Muscle layer of colon (tissue), 2 donors: ENCODE results near the gene POLD1.

ENCODE experiments used
- H3K27ac ChIP-seq: one replicate; pipeline ENCODE4 v1.7.0; 2013; ENCODE audit warnings: low read depth, mild to moderate bottlenecking, low read length, moderate library complexity
- H3K27me3 ChIP-seq, 2 donors: one replicate each; pipeline ENCODE4 v1.7.0; 2013; ENCODE audit warnings: low read length in 2 of 2, mild to moderate bottlenecking in 2 of 2; ENCODE audit not compliant: insufficient read depth in 2 of 2, control insufficient read depth in 1 of 2
- H3K36me3 ChIP-seq: one replicate; pipeline ENCODE4 v1.7.0; 2013; ENCODE audit warnings: mild to moderate bottlenecking, low read length; ENCODE audit not compliant: insufficient read depth
- H3K4me1 ChIP-seq: one replicate; pipeline ENCODE4 v1.7.0; 2013; ENCODE audit warnings: mild to moderate bottlenecking, low read length; ENCODE audit not compliant: insufficient read depth
- H3K4me3 ChIP-seq, 2 donors: one replicate each; pipeline ENCODE4 v1.7.0; 2013; ENCODE audit warnings: low read length in 2 of 2, low read depth in 1 of 2, mild to moderate bottlenecking in 1 of 2, moderate library complexity in 1 of 2
- H3K9ac ChIP-seq: one replicate; pipeline ENCODE4 v1.7.0; 2013; ENCODE audit warnings: low read length
- H3K9me3 ChIP-seq: one replicate; pipeline ENCODE4 v1.7.0; 2013; ENCODE audit warnings: mild to moderate bottlenecking, low read length
- donor health status: abdominal sarcoma.
- donor health status: Adenocarcinoma of cecum.

POLD1 gene

DNA sequence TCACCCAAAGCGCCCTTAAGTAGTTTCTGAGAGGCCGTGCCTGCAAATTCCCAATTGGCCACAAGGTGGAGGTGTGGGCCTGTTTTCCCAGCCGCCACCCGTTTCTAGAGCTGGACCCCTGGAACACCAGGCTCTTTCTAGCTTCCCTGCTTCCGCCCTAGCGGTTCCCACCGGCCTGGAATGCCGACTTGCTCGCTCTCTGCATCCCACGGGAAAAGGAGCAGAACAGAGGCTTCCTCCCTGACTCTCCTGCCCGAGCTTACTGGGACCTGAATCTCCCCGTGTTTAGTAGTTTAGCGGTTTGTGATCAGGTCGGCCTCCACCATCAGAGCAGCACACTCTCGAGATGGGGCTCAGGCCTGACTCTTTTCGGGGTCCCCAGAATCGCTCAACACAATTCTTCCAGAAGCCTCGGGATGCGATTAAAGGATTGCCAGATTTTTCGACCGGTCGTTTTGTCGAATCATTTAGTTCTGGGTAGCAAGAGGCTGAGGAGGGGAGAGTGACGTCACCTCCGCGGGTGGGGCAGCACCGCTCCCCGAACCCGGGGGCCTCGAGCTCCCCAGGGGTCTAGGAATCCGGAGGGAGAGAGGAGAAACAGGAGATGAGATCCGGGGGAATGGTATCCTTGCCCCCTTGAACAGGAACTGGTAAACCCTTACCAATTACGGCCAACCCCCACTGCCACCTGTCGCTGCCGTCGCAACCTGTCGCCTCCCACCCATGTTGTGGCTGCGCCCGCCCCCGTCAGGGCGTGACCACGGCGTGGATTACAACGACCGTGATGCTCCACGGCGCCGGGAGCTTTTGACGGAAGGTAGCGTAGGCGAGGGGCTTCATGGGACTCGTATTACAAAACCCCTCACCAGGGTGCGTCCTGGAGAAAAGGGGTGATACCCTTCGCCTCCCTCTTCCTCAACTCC, 26.7 kb upstream of the POLD1 start:
- Histone ChIP-seq H3K9ac (peak overlapping the region; percentile 77), H3K36me3 (no peaks in the 10 kb centered on the region), H3K9me3 (no peaks in the 10 kb centered on the region), H3K27me3 (peaks cover 0 to 3% of the 10 kb centered on the region in 2 donors), H3K4me1 (no peaks in the 10 kb centered on the region), H3K4me3 (peak overlapping the region; percentile 48 to 61), H3K27ac (peak overlapping the region; percentile 70)

DNA sequence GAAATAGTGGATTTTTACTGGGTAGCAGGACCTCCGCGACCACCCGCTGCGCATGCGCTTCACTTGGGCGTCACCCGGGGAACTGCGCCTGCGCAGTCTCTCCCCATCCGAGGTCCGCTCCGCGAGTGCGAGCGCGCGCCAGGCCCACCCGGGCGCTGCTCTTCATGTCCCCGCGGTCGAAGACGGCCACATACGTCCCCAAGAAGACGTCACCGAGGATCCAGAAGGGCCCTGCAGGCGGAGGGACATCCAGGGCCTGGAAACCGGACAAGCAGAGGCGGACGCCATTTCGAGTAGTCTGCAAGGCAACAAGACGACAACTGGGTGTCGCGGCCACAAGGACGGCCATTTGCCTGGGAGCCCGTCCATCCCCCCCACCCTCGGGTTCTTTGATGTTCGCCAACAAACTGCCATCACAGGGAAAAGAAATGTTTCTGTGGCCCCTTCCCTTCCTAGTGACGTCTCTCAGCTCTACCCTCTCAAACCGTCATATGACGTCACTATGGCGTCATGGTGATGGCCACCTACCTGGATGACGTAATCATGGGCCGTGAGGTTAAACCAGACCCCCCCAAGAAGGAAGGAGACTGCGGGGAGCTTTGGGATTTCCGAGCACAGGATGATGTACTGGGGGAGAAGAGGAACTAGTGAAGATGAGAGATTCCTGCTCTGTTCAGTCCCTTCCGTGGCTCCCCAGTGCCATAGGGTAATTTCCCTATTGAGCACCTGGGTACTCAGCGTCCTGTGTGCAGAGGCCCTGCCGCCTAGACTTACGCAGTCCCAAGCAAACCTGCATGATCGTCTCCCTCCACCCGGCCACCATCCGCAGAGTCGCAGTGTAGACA, 25.4 kb upstream of the POLD1 start:
- Histone ChIP-seq H3K9me3 (no peaks in the 10 kb centered on the region), H3K27me3 (peaks cover 0 to 3% of the 10 kb centered on the region in 2 donors), H3K36me3 (no peaks in the 10 kb centered on the region), H3K9ac (no peak overlapping the region), H3K4me1 (no peaks in the 10 kb centered on the region), H3K4me3 (peak overlapping the region; percentile 47 to 61), H3K27ac (peak overlapping the region; percentile 42)

DNA sequence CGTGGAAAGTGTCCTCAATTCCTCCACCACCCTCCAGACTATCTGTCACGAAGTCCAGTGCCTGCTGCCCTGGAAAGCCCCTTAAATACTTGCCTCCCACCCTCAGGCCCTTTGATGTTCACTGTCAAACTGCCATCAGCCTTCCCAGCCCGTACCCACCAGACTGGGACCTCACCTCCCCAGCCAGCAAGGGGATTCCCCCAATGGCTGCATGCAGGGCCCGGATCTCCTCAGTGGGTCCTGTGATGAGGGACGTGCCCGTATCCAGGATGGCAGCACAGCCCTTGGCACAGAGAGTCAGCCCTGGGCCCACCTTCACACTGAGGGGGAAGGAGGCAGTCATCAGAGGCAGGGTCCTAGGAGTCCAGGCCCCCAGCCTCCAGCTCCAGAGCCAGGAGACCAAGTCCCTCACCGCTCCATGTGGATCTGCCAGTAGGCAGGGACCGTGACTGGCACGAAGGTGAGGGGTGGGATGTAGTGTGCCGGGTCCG, 24.8 kb upstream of the POLD1 start:
- H3K9me3 ChIP-seq: no peaks in the 10 kb centered on the region
- no peak overlapping the region for H3K9ac ChIP-seq
- H3K27me3 ChIP-seq: peaks cover 0 to 3% of the 10 kb centered on the region in 2 donors
- no peaks in the 10 kb centered on the region for H3K36me3 ChIP-seq
- no peak overlapping the region for H3K4me3 ChIP-seq
- H3K27ac ChIP-seq: no peak overlapping the region
- no peaks in the 10 kb centered on the region for H3K4me1 ChIP-seq

DNA sequence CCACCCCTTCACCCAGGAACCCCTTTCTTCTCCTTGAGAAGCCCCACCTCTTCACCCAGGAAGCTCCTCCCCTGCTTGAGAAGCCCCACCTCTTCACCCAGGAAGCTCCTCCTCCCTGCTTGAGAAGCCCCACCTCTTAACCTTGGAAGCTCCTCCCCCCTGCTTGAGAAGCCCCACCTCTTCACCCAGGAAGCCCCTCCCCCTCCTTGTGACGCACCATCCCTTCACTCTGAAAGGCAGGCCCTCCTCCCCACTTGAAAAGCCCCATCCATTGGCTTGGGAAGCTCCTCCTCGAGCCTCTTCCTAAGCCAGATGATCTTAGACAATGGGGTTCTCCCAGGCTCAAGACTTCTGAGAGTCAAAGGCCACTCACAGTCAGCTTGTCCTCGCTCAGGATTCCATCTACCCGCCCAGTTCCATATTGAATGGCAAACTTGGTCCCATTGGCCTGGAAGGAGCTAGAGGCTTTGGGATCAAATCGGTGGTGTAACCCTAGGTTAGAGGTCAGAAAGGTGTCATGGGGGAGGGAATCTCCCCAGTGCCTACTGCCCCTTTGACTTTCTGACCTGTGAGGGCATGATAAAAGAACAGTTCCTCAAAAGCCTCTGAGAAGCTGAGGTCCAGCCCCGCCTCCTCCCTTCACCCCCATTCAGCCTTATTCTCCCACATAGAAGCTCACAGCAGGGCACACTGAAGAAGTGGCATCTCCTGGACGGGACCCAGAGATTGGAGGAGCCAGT, 22.7 kb upstream of the POLD1 start:
- H3K27ac ChIP-seq: no peak overlapping the region
- no peaks in the 10 kb centered on the region for H3K36me3 ChIP-seq
- H3K9ac ChIP-seq: no peak overlapping the region
- no peaks in the 10 kb centered on the region for H3K4me1 ChIP-seq
- H3K9me3 ChIP-seq: no peaks in the 10 kb centered on the region
- H3K4me3 ChIP-seq: no peak overlapping the region
- H3K27me3 ChIP-seq: peaks cover 0 to 3% of the 10 kb centered on the region in 2 donors

DNA sequence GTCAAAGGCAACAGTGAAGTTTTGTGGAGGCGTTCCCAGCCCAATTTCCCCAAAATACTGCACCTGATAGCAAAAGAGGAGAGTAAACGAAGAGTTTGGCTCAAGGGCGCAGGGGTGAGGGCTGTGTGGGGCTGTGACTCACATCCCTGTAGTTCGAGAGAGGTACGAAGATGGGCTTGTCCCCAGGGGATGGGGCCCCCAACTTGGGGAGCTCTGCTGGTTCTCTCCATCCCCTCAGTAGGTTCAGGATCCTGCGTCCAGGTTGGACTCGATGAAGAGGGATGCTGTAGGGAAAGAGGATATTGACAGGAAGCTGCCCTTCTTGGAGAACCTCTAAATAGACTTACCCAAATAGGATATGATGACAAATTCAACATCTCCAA, 22.1 kb upstream of the POLD1 start:
- Histone ChIP-seq H3K9ac (no peak overlapping the region), H3K9me3 (no peaks in the 10 kb centered on the region), H3K4me3 (no peak overlapping the region), H3K27ac (no peak overlapping the region), H3K36me3 (no peaks in the 10 kb centered on the region), H3K4me1 (no peaks in the 10 kb centered on the region), H3K27me3 (peaks cover 0 to 3% of the 10 kb centered on the region in 2 donors)

DNA sequence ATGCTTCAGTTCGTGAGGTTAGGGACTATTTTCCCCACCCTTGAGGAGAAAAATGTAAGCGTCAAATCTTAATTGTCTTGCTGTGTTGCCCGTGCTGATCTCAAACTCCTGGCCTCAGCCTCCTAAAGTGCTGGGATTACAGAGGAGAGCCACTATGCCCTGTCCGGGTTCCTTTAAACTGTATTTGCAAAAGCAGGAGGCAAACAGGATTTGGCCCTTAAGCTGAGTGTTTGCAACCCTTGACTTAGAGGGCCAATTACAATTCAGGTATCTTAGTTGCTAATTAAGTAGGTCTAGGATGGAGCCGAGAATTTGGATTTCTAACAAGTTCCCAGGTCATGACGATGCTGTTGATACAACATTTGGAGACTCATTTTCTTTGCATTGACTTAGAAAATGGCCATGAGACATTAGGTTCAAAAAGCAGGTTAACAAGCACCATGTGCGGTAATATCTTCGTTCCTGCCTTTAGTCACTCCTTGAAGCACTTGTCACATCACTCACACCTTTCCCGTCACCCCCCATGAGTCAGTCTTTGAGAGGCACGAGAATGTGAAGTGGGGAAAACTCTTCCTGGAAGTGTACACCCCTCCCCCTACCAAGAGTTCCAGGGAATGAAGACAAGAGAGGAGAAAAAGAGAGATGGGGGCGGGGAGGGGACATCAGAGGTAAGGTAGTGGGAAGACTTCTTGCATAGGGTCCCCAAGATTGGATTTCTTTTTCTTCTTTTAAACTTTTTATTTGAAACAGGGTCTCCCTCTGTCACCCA, 21.3 kb upstream of the POLD1 start:
- peaks cover 0 to 3% of the 10 kb centered on the region in 2 donors for H3K27me3 ChIP-seq
- H3K4me3 ChIP-seq: no peak overlapping the region
- H3K27ac ChIP-seq: no peak overlapping the region

DNA sequence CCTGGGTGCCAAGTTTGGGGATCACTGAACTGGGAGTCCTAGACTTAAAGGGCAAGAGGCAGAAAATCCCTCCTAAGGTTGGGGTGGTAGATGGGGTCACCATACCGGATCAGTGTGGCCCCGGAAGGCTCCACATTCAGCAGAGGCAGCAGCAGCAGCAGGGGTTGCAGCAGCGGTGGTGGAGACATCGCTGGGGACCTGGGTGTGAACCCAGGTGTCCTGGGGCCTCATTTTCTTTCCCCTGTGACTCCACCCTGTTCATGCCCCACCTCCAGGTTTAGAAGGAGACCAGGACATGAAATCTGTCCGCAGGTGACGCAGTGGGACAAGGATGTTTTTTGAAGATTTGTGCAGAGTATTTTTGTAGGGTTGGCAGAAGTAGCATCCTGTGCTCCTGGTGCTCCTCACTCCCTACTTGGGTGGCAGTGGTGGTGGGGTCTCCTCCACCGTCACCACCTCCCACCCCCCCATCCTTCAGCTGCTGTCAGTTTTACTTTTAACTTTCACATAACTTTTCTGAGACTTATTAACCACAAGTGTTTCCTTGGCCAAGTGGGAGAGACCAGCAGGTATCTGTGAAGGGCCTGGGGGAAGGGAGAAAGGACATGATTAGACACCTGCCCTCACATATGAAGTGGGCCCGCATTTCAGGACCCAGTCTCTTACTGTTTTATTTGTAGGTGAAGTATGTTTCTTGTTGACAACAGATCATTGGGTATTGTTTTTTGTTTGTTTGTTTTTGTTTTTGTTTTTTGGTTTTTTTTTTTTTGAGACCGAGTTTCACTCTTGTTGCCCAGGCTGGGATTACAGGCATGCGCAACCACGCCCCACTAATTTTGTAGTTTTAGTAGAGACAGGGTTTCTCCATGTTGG, 18.5 kb upstream of the POLD1 start, which contains the start of gene NAPSA:
NAPSA (minus strand) TSS at position 206 of the 873 bp plus-strand sequence; CDS start at position 188, 18 bp downstream.
- Histone ChIP-seq H3K27me3 (no peaks in the 10 kb centered on the region), H3K9me3 (no peaks in the 10 kb centered on the region), H3K36me3 (no peaks in the 10 kb centered on the region), H3K4me1 (no peaks in the 10 kb centered on the region), H3K9ac (no peak within 1 kb of the TSS), H3K27ac (no peak within 1 kb of the TSS), H3K4me3 (no peak within 1 kb of the TSS)

More for the DNA sequence above, 21.3 kb upstream of the POLD1 start:
- H3K9ac ChIP-seq: no peak overlapping the region
- H3K4me1 ChIP-seq: no peaks in the 10 kb centered on the region
- H3K36me3 ChIP-seq: no peaks in the 10 kb centered on the region
- no peaks in the 10 kb centered on the region for H3K9me3 ChIP-seq

DNA sequence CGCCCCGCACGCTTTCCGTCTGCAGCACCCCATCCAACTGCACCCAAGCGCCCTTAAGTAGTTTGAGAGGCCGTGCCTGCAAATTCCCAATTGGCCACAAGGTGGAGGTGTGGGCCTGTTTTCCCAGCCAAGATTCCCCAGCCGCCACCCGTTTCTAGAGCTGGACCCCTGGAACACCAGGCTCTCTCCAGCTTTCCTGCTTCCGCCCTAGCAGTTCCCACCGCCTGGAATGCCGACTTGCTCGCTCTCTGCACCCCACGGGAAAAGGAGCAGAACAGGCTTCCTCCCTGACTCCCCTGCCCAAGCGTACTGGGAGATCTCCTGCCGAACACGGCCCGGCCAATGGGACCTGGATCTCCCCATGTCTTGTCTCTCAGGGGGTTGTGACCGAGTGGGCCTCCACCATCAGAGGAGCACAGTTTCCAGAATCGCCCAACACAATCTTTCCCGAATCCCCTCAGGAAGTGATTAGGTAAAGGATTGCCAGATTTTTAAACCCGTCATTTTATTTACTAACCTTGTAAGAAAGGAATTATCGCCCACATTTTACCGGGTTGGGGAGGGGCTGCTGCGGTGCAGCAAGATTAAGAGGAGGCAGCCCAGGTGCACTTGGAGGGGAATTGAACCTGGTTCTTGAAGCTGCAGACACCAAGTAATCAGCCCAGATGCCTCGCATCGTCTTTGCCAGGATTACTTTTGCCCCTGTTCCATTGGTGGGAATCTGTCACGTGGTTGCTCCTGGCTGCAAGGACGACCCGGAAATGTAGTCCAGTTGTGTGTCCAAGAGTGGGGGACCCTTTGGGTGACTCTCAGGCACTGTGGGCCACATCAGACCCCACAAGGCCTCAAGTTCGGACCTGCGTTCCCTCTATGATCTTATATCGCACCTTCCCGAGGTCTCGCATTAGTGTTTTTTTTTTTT, 15.2 kb upstream of the POLD1 start:
- Histone ChIP-seq H3K4me1 (no peaks in the 10 kb centered on the region), H3K27ac (peak overlapping the region; percentile 71), H3K4me3 (peak overlapping the region; percentile 90 to 93)

DNA sequence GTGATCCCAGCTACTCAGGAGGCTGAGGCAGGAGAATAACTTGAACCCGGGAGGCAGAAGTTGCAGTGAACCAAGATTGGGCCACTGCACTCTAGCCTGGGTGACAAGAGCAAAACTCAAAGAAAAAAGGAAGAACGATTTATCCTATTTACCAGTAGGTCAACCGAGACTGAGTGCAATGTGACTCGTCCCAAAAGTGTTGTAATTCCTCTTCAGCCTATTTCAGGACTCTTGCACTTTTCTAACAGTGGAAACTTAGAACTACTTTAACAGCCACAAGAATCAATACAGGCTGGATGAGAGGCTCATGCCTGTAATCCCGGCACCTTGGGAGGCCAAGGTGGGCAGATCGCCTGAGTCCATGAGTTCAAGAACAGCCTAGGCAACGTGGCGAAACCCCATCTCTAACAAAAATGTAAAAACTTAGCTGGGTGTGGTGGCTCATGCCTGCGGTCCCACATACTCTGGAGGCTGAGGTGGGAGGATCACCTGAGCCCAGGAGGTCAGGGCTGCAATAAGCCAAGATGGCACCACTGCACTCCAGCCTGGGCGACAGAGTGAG, 12.2 kb upstream of the POLD1 start:
- H3K36me3 ChIP-seq: no peaks in the 10 kb centered on the region
- H3K27ac ChIP-seq: no peak overlapping the region
- no peak overlapping the region for H3K4me3 ChIP-seq
- H3K9me3 ChIP-seq: no peaks in the 10 kb centered on the region
- H3K27me3 ChIP-seq: no peaks in the 10 kb centered on the region
- peaks cover under 1% of the 10 kb centered on the region for H3K4me1 ChIP-seq
- H3K9ac ChIP-seq: no peak overlapping the region

More for the DNA sequence above, 15.2 kb upstream of the POLD1 start:
- Histone ChIP-seq H3K36me3 (no peaks in the 10 kb centered on the region), H3K27me3 (no peaks in the 10 kb centered on the region), H3K9ac (peak overlapping the region; percentile 71), H3K9me3 (no peaks in the 10 kb centered on the region)
